C4-2B (cell line): Measurements from ENCODE around the gene RLIM.

Source experiments
- CTCF ChIP-seq: fragments of 450-650 bp; conservative IDR thresholded peaks from 2 replicates; pipeline ENCODE4 v1.5.1; 2017; ENCODE audit warnings: mild to moderate bottlenecking
- ZFX ChIP-seq: fragments of 450-650 bp; IDR thresholded peaks from 2 replicates; pipeline ENCODE4 v1.6.1; 2017

DNA sequence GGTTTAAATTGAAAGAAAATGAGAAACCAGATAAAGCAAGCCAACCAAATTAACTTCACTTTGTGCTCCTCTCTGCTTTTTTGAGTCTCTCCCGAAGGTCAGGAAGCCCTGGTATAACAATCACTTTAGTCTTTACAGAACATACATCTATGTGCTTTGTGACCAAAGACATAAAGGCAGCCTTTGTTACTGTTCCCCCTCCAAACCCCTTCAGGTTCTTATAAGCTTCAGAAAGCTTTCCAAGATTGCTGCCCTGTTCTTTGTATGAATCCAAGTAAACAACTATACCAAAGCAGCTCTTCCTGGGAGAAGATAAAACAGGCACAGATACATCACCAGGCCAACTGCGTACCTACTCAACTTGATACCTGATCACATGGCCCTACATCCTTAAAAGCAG lies 28.7 kb downstream of the RLIM start:
- no peak for TF ChIP-seq CTCF
- TF ChIP-seq ZFX: no peak
